GM19025 (cell line): Measurements from ENCODE around the gene SEC63.
"Not testable (repeated sequence)": the region's sequence is repeated elsewhere in the genome, so short reads cannot be mapped to it uniquely, and the experiment has no call there.

Source experiments
- ATAC-seq: cut with Tn5 transposase; IDR thresholded peaks from one replicate; pipeline ENCODE4 v1.9.1; 2021; ENCODE audit warnings: mild to moderate bottlenecking, low read depth, moderate library complexity; ENCODE audit not compliant: unreplicated experiment

SEC63 gene

DNA sequence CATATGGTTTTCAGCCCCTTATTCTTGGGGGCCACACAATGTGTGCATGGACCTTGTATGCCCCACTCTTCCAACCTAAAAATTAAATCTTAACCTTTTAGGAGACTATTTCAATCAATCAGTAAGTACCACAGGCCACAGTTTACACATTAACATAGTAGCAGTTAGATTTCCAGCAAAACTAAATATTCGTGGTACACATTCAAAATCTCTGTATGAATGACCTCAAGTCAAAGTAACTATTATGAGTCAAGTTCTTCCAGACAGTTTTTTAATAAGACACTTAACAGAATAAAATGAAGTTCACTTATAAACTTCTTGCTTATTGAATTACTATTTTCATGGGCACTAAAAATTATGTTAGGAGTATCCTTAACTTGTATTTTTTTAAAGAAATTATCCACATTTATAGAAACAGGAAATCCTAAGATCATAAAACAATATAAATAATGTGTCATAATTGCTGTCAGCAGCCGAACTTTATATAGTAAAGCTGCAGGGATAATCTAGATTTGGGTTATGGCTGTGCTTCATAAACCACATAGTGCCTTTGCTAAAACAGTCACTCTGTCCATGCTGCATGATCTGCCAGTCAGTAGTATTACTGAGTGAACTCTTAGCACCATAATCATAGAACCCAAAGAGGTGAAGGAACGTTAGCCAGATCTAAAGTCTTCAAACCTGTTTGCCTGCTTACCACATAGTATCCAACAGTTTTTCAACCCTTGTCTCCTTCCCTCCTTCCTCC, 21.7 kb downstream of the SEC63 start:
- no peak for ATAC-seq

DNA sequence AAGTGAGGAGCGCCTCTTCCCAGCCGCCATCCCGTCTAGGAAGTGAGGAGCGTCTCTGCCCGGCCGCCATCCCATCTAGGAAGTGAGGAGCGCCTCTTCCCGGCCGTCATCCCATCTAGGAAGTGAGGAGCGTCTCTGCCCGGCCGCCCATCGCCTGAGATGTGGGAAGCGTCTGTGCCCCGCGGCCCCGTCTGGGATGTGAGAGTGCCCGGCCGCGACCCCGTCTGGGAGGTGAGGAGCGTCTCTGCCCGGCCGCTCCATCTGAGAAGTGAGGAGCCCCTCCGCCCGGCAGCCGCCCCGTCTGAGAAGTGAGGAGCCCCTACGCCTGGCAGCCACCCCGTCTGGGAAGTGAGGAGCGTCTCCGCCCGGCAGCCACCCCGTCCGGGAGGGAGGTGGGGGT, 23.8 kb downstream of the SEC63 start:
- ATAC-seq = not testable (repeated sequence)

DNA sequence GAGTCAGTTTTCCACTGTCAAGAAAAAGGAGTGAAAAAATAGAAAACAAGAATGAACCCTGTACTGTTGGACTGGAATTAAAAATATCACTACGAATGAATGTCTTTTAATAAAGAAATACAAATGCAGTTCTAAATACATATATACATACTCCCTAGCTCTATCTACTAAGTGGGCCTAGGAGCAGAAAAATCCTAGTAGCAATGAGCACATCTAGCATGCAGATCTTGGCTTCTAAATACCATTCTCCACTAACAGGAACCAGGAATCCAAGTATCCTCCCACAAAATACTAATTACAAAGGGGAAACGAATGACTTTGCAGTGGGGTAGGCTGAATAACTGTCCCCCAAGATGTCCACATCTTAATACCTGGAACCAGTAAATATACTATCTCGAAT, 25.4 kb downstream of the SEC63 start:
- ATAC-seq = no peak

DNA sequence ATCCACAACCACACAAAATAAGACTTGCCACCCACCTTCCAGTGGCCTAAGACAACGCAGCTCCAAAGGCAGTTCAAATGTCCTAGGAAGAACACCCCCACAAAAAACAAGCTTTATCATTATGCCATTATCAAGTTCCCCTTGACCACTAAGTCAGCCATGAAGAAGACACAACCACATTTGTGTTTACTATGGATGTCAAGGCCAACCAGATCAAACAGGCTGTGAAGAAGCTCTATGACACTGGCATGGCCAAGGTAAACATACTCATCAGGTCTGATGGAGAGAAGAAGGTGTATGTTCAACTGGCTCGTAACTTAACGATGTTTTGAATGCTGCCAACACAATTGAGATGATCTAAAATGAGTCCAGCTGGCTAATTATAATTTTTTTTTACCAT, 26.1 kb downstream of the SEC63 start:
- no peak for ATAC-seq

DNA sequence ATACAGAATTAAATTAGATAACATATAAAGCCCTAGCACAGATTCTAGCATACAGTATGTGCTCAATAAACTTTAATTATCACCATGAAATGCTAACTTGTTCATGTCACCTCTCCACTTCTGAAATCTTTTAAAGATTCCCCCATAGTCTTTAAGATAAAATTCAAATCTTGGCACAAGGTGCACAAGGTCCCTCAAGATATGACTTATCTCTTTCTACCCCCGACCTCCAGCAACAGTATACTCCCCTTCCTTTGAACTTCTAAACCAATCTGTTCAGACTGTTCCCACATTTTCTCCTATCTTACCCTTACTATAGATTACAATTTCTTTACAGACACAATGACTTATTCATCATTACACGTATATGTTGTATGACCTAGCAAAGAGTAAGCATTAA, 29.0 kb downstream of the SEC63 start:
- no peak for ATAC-seq

DNA sequence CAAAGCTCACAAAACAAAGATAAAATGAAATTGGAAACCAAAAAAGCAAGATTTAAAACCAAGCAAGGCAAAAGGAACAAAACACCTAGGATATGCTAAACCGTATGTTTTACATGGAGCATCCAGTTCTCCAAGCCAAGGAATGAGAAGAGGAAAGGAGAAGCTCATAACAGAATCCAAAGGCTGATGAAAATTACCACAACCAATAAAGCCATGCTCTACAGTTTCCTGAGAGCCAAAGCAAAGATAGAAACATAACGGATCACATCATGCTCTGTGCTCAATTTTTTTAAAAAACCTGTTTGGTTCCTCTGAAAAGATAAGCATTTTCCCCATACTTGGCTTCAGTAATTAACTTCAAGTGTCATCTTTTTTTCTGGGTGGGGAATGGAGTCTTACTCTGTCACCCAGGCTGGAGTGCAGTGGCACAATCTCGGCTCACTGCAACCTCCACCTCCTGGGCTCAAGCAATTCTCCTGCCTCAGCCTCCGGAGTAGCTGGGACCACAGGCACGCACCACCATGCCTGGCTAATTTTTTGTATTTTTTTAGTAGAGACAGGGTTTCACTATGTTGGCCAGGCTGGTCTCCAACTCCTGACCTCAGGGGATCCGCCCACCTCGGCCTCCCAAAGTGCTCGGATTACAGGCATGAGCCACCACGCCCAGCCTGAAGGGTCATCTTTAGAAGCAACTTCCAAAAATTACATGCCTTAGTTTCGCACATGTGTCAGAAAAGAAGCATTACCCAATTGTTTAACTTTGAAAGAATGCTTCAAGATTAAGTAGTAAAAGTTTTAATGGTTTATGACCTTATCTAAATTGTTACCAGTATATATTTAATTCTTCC, 31.1 kb downstream of the SEC63 start:
- ATAC-seq = not testable (repeated sequence)

DNA sequence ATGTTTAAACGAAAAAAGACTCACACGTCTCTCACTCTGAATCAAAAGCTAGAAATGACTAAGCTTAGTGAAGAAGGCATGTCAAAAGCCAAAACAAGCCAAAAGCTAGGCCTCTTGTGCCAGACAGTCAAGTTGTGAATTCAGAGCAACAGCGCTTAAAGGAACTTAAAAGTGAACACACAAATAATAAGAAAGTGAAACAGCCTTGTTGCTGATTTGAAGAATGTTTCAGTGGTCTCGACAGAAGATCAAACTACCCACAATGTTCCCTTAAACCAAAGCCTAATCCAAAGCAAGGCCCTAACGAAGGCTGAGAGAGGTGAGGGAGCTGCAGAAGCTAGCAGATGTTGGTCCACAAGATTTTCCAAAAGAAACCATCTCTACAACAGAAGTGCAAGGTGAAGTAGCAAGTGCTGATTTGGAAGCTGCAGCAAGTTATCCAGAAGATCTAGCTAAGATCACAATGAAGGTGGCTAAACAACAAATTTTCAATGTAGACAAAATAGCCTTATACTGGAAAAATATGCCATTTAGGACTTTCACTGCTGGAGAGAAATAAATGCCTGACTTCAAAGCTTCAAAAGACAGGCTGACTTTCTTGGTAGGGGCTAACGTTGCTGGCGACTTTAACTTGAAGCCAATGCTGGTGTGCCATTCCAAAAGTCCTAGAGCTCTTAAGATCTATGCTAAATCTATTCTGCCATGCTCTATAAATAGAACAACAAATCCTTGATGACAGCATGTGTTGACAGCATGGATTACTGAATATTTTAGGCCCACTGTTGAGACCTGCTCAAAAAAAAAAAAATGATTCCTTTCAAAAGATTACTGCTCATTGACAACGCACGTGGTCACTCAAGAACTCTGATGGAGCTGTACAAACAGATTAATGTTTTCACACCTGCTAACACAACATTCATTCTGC, 40.3 kb downstream of the SEC63 start:
- peak; percentile 83 for ATAC-seq

DNA sequence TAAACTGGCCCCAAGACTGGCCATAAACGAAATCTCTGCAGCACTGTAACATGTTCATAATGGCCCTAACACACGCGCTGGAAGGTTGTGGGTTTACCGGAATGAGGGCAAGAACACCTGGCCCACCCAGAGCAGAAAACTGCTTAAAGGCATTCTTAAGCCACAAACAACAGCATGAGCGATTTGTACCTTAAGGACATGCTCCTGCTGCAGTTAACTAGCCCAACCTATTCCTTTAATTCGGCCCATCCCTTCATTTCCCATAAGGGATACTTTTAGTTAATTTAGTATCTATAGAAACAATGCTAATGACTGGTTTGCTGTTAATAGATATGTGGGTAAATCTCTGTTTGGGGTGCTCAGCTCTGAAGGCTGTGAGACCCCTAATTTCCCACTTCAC, 41.0 kb downstream of the SEC63 start:
- not testable (repeated sequence) for ATAC-seq

DNA sequence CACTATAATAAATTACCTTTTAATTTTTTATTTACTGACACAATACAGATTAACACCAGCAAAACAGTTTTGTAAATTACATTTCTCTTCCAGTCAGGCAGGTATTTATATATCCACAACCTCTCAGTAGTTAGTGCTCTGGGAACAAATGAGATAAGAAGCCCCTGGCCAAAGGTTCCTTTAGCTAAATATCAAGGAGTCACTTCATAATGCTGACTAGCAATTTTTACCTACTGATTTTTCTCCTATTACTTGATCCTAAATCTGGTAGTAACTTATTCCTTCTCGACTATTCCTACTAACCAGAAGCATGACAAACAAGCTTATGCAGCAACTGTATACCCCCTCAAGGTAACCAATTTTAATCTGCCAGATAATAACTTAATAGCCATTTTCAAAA, 46.3 kb downstream of the SEC63 start:
- no peak for ATAC-seq

DNA sequence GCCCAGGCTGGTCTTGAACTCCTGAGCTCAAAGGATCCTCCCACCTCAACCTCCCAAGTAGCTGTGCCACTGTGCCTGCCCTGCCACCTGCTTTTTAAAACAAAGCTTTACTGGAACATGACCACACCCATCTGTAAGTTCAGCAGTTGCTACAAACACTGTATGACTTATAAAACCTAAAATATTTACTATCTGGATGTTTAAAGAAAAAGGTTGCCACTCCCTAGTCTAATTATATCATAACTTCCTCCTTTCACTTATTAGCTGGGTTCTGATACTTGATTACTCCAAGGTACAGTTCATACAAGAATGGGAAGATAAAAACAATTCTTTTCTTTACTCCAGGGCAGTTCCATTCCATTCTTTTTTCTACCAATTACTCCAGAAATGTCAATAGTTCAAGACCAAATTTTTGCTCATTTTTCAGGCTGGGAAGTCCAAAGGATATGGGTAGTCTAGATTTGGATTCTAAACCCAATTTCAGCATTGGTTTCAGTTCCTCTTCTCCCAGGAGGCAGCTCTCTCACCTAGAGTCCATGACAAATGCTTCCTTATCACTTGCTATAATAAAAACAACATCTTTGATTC, 63.1 kb downstream of the SEC63 start:
- no peak for ATAC-seq

DNA sequence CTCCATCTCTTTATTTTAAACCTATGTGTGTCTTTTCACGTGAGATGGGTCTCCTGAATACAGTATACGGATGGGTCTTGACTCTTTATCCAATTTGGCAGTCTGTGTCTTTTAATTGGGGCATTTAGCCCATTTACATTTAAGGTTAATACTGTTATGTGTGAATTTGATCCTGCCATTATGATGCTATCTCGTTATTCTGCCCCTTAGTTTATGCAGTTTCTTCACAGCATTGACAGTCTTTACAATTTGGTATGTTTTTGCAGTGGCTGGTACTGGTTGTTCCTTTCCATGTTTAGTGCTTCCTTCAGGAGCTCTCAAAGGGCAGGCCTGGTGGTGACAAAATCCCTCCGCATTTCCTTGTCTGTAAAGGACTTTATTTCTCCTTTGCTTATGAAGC, 67.6 kb downstream of the SEC63 start:
- ATAC-seq = not testable (repeated sequence)

DNA sequence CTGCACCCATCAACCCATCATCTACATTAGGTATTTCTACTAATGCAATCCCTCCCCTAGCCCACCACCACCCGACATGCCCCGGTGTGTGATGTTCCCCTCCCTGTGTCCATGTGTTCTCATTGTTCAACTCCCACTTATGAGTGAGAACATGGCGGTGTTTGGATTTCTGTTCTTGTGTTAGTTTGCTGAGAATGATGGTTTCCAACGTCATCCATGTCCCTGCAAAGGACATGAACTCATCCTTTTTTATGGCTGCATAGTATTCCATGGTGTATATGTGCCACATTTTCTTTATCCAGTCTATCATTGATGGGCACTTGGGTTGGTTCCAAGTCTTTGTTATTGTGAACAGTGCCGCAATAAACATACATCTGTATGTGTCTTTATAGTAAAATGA, 72.1 kb downstream of the SEC63 start:
- not testable (repeated sequence) for ATAC-seq

DNA sequence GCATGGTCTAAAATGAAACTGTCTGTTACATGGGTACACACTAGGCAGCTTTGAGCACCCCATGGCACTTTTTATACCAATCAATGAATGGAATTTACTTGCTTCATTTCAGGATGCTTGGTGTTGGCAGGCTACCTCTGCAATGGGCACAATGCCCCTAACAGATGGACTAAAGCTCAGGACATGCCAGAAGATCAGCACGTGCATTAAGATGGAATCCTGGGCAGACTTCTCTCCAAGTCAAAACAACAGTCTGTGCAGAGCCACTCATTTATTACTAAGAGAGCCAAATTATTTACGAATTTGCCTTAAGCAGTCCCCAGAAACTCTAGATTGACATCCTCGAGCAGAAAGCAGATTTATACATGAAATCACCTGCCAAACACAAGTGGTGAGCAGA, 78.1 kb downstream of the SEC63 start:
- ATAC-seq = no peak

DNA sequence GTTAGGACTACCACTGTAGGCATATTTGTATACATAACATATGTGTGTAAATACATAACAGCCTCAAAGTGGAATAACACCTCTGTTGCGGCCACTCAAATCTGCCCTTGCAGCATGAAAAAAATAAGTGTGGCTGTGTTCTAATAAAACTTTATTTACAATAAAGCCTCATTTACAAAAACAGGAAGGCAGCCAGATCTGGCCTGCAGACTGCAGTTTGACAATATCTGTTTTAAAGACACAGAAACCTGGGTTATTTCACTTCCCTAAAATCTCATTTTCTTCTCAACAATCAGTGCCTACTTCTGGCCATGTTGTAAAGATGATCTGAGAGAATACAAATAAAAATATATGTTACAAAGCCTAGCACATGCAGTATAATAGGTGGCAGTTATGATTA, 80.0 kb downstream of the SEC63 start:
- ATAC-seq = no peak

DNA sequence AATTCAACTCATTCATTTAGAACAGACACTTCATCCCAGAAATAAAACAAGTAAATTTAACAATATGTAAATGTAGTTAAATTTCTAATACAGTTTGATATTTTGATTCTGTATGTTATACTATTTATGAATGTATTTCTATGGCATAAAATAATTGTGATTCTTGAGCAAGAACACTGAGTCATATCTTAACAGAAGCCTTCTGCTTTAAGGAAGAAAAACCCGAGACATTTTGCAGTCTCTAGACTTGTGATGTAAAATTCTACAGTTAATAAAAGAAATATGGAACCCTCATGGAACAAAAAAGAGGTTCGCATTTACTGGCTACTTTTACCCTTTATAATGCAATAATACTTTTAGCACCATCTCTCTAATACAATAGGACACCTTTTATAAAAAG, 86.0 kb downstream of the SEC63 start:
- ATAC-seq = no peak

DNA sequence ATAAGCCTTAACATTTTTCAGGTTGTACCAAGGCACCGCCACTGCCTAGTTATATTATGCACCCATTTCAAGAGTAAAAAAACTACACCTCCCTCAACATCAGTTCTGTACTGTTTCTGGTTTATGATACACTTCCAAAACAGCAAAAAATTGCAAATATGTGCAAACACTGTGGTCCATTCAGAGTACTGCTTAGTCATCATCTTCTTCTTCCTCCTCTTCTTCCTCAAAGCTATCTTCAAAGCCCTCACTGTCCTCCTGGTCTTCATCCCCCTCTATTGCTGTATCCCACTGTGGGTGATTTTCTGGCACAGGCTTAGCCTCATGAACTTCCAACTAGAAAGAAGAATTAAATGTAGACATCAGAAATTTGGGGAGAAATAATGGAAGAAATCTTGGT, 86.5 kb downstream of the SEC63 start:
- ATAC-seq = not testable (repeated sequence)

DNA sequence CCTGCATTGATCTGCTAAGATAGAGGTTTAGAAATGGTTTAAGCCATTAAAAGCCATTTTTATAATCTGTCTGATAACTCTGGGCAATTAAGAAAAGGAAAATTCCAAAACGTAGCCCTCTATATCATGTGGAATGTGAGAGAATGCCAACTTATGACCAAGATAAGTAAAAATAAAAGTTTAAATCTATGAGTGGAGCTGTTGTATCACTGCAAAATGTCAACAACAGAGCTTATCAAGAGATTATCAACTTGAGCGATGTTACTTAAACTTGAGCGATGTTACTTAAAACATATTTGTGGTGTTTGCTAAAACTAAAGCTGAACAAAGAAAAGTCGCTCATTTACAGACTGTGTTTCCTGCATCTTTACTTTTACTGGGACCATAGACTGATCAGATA, 87.0 kb downstream of the SEC63 start:
- no peak for ATAC-seq

DNA sequence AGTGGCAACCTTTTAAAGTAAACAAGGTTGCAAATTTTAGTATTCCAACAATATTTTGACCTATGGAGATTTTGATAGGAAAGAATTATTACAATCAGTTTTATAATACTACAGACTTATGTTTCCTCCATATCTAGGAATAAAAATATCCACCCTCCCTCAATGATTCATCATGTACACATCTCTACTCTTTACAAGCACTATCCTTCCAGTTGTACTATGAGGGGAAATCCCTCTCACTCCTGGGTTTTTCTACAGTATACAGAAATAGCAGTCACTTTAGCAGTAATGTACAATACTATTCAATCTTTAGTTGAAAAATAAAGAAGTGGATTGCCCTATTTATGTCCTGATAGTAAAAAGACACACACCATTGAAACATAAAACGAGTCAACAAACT, 87.6 kb downstream of the SEC63 start:
- ATAC-seq = no peak

DNA sequence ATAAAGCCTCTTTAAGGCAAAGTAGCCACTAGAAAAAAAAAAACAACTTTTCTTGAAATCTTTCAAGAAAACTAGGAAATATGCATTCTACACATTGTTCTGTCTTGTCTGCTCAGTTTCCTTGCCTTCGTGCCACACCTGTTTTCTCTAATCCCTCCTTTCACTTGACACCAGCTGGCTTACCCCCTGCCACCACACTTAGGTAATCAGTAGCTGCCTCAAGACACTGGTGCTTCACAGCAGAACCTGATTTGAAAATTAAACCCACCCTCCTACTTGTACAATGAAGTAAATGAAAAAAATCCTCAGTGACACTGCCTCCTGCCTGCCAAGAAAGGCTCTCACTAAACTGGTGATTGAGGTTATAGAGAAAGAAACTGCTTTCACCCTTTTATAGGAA, 88.1 kb downstream of the SEC63 start:
- no peak for ATAC-seq

DNA sequence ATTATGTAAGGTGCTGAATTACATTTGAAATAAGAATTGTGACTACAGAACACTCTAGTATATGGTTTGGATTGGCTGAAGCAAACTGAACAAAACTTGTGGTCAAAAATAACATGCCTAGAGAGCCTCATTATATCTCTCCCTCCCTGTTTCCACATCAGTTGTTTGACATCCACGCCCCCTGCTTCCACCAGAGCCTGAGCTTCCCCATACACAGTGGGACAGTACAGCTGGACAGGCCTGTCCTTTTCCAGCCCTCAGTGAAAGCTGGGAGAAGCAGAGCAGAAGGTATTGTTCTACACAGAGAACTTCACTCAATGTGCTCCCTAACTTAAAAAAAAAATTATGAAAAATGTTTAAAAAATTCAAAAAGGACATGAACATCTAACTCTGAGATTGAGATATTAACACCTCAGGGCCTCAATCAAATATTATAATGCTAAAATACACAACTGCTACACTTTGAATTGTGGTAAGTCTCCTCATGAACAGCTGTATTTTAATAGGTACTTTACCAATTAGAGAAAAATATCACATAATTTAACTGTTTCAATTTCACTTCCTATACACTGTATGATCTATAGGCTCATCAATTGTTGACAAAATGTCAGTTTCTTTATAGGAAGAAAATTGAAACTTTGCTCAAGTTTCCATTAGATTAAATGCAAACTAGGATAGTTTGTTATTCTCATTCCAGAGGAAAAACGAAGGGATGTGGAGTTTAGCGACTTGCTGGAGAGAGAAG, 89.0 kb downstream of the SEC63 start:
- ATAC-seq = no peak
